Measurements from ENCODE around the gene CTSE.

Gene CTSE

DNA sequence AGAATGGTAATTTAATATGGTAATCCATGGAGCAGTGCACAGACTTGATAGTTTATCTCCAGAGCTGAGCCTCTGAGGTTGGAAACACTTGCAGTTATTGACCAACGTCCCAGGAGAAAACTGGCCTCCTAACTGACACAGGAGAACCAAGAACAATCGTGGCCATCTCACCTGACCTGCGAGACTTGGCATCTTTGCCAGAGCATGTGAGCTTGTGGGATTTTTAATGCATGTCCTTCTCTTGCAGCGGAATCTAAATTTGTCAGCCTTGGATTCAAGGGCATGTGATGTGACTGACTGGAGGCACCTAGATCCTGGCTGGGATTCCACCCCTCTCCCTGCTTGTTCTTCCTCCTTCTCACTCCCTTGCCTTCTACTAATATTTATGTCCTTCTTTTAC lies 52.6 kb downstream of the CTSE start:
- DNase-seq (ENCODE audit: low read depth in 2 of 2) = no peak

GRCh38 chr1:205970486-205970885 lies 53.2 kb downstream of the CTSE start:
- DNase-seq (ENCODE audit: low read depth in 2 of 2) = no peak

GRCh38 chr1:205969229-205969628 lies 54.5 kb downstream of the CTSE start:
- DNase-seq (ENCODE audit: low read depth in 2 of 2) = no peak

DNA sequence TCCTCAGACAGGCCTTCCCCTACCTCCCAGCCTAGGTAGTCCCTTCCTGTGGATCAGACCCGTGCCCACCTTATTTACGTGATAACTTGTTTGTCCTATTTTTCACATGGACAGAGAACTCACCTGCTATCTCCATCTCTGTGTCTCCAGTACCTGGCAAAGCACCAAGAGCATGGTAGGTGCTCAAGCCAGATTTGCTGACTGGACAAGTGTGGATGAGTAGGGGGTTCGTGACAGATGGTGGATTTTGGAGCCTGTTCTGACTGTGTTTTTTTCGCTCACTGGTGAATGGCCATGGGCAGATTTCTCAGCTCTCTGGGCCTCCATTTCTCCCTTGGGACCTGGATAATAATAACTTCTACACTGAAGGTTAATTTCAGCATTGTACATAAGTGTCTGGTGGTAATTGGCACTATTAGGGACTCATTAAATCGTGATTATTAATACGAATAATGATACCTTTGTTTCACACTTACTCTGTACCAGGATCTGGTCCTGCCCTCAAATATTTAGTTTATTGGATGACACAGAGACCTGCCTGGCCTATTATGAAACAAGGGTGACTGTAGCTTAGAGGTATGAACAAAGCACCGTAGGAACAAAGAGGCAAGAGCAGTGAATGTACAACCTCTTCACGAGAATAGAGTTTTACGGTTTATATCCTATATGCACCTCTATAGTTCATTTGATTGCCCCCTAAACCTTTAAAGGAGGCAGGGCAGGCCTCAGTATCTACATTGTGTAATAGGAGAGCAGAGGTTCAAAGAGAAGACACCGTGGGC lies 56.0 kb downstream of the CTSE start:
- DNase-seq (ENCODE audit: low read depth in 2 of 2) = no peak

DNA sequence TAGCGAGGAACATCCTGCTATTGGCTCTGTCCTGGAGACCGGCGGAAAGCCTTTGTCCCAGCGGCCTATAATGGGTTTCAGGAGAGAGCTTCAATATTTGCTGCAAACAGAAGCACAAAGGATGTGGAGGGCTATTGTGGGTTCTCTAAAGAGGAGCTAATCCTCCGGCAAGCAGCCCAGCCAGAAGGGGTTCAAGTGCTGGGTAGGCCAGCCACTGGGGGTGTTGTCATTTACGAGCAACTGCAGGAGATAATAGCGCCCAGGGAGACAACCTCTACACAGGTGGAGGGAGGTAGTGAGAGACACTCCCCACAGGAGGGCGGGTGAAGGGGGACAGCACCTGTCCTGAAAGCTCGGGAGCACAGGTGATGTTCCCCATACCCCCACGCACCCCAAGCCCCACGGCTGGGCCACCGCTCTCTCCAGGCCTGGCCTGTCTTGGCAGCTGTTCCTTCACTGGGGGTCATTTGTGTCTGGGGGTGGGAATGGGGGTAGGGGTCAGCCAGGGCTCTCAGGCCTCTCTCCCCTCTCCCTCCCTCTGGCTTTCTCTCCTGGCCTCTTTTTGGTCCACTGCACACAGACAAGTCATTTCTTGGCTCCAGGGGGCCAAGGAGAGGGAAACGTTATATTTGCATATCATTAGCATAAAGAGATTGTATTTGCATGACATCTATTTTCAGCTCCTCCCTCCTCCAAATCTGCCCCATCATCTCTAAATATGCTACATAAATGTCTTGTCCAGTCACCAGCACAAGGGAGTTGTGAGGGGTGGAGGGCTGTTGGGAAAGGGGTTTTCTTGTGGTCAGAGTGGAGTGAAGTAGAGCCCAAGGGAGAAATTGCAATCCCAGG lies 58.4 kb downstream of the CTSE start:
- no peak for DNase-seq (ENCODE audit: low read depth in 2 of 2)

- DNase-seq (ENCODE audit: low read depth in 2 of 2) = no peak
These were observed 60.1 kb downstream of the CTSE start for GRCh38 chr1:205963352-205964155.

DNA sequence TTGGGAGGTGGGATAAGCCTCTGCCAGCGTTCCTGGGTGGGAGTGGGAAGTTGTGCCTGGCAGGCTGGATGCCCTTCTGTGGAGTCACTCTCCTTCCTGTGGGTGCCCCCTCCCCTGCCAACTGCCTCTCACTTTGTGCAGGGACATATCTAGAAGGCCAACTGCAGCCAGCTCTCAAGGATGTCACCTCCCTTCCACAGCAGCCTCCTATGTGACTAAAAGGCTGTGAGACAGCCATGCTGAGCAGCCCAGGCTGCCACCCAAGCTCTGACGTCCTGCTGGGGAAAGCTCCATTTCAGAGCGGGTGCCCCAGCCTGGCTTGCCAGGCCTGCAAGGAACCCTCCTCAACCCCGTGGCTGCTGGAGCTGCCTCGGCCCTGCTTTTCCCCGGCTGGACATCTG lies 60.9 kb downstream of the CTSE start:
- no peak for DNase-seq (ENCODE audit: low read depth in 2 of 2)

DNA sequence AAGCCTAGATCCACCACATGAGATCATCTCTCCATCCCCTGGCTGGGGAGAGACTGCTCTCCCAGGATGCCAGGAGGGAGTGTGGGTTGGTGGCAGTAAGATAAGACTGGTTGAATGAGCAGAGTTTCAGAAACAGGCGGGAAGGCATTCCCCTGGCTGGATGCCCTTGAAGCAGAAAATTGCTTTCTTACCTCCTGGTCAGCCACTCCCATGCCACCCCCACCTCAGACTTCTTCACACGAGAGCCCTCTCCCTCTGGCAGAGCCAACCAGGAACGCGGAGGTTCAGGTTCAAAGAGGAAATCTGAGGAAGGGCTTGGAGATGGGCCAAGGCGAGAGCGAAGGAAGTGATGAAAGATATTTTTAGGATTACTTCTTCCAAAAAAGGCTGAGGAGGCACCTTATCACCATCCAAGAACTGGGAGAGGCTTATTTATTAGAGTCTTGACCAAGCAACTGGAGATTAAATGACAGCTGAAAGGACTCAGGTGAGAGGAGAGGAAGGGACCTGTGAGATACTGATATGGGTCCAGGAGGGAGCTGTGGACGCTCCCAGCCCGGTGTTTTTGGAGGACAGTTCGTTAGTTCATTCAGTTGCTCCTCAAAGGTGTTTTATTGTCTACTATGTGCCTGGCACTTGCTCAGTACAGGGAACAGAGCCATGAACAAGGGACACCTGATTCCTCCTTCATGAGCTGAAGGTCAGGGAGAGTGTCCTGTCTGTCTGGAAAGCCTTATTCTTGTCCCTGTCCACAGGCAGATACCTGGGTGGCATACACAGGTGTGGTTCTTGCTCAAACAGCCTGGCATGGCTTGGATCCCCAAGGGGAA lies 61.5 kb downstream of the CTSE start:
- DNase-seq (ENCODE audit: low read depth in 2 of 2) = no peak

DNA sequence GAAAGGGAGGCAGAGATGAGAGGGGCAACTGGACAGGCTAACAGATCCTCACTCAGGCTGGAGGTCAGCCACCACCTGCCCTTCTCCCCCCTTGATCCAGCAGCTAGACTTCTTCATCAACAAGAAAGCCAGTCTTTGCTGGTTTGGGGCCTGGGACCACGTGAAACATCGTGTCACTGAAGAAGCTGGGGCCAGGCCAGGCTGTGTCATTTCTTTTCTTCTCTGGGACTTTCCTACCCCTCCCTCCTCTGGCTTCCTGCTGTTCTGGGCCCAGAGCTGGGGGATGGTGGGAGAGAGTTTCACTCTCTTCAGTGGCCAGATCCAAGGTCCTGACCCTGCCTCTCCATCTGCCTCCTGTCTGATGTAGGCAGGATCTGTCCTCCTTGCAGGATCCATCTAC lies 62.3 kb downstream of the CTSE start:
- DNase-seq (ENCODE audit: low read depth in 2 of 2) = no peak

DNA sequence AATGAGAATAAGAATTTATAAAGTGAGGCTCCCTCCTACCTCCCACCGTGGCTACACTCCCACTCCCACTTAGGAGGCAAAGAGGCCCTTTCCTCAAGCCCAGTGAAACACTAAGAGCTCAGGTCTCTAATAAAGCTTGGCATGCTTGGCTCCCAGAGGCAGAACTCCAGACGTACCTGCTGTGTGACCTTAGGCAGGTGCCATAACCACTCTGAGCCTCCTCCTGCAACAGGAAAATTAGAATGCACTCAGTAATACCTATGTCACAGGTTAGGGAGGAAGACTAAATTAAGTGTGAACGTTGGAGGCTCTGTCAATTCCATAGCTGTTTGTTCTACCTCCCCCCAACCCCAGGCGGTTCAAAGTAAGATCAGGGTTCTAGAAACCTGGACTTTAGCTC lies 63.9 kb downstream of the CTSE start:
- no peak for DNase-seq (ENCODE audit: low read depth in 2 of 2)
